22Rv1 (cell line): Measurements from ENCODE around the gene ATP2A3.

Experiments used
- H3K27ac ChIP-seq: fragments of 450-650 bp; 2 replicates; pipeline ENCODE4 v1.5.1; 2017
- ZFX ChIP-seq: fragments of 450-650 bp; IDR thresholded peaks from 2 replicates; pipeline ENCODE4 v1.6.1; 2017; ENCODE audit warnings: antibody characterized with exemption, borderline replicate concordance
- TF ChIP-seq, protein P1 (sequence below): fragments of 450-650 bp; IDR thresholded peaks from 2 replicates; pipeline ENCODE4 v1.5.1; 2017; ENCODE audit warnings: mild to moderate bottlenecking

ATP2A3 gene

GRCh38 chr17:3977387-3977786 is 13.2 kb upstream of the ATP2A3 start:
- TF ChIP-seq, protein P1, sequence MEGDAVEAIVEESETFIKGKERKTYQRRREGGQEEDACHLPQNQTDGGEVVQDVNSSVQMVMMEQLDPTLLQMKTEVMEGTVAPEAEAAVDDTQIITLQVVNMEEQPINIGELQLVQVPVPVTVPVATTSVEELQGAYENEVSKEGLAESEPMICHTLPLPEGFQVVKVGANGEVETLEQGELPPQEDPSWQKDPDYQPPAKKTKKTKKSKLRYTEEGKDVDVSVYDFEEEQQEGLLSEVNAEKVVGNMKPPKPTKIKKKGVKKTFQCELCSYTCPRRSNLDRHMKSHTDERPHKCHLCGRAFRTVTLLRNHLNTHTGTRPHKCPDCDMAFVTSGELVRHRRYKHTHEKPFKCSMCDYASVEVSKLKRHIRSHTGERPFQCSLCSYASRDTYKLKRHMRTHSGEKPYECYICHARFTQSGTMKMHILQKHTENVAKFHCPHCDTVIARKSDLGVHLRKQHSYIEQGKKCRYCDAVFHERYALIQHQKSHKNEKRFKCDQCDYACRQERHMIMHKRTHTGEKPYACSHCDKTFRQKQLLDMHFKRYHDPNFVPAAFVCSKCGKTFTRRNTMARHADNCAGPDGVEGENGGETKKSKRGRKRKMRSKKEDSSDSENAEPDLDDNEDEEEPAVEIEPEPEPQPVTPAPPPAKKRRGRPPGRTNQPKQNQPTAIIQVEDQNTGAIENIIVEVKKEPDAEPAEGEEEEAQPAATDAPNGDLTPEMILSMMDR: no peak
- no peak for TF ChIP-seq ZFX
- no peak overlapping the region for H3K27ac ChIP-seq

GRCh38 chr17:3976675-3977171 is 12.5 kb upstream of the ATP2A3 start:
- no peak overlapping the region for H3K27ac ChIP-seq
- TF ChIP-seq, protein P1: no peak
- TF ChIP-seq ZFX: no peak

DNA sequence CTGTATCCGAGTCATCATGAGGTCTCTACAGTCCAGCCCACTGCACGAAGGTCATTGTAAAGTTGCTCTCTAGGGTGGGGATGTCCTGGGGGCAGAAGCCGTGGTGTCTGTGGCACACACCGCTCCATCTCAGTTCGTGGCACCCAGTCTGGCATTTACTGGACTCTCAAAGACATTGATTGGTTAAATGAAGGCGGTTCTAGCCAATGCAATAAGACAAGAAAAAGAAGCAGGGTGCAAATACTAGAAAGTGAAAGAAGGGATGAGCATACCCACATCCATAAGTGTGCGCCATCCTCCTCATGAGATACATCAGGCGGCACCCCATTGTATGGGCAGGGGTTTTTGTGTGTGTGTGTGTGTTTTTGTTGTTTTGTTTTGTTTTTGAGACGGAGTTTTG is 10.7 kb upstream of the ATP2A3 start:
- TF ChIP-seq ZFX: no peak
- TF ChIP-seq, protein P1: no peak
- H3K27ac ChIP-seq: no peak overlapping the region

DNA sequence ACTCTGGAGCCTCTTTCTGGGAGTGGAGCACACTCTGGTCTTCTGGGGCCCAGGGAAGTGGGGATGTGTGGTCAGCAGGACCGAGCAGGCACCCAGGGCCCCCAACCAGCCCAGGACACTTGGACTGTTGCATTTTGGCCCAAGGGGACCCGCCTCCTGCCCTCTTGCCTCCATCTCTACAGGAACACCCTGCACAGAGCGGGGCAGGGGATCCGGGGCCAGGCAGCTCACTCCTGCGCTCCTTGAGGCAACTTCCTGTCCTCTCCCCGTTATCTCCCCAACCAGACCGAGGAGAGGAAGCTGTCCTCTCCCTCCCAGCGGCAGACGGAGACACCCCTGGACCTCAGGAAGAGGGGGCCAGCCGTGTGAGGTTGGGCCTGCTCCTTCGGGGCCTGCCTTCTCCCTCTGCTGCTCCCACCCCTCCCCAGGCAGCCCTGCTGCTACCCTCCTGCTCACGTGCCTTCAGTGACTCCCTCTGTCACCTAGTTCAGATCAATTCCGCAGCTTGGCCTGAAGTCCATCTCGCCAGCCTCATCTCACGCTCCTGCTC is 10.0 kb upstream of the ATP2A3 start:
- TF ChIP-seq, protein P1: no peak
- no peak for TF ChIP-seq ZFX
- H3K27ac ChIP-seq: no peak overlapping the region

DNA sequence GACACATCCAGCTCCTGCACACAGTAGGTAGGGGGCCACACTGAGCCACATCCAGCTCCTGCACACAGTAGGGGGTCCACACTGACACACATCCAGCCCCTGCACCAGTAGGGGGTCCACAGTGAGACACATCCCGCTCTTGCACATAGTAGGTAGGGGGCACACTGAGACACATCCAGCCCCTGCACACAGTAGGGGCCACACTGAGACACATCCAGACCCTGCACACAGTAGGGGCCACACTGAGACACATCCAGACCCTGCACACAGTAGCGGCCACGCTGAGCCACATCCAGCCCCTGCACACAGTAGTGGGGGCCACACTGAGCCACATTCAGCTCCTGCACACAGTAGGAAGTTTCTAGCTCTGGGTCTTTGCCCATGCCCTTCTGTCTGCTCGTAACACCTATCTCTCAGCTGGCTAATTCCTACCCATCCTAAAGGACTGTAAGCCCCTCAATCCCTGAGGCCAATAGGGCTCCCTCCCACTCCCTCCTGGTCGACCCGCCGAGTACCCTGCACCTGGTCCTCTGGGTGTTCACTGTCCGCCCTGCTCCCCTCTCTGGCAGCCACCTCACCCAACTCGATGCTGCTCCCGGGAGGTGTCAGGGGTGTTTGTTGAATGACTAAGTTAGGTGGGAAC is 9.4 kb upstream of the ATP2A3 start:
- TF ChIP-seq, protein P1: no peak
- TF ChIP-seq ZFX: no peak
- H3K27ac ChIP-seq: no peak overlapping the region

GRCh38 chr17:3972931-3973330 is 8.7 kb upstream of the ATP2A3 start:
- no peak overlapping the region for H3K27ac ChIP-seq

More at GRCh38 chr17:3972931-3973330, 8.7 kb upstream of the ATP2A3 start:
- TF ChIP-seq, protein P1: no peak
- TF ChIP-seq ZFX: no peak
